OCI-LY7 (cell line): ENCODE measurements around the gene EP300. TPM values are rescaled to one million over a fixed set of nuclear protein-coding genes. Genes with fewer than 3 reads are reported as not detected.
A peak's percentile ranks its signal among the peaks of the same experiment; 100 is the strongest.

ENCODE experiments used
- BruUV-seq: library from RNA; stranded (reverse); fragments of 400-500 nt; replicated peaks from 2 replicates; lab custom pipeline; 2021; lab: Mats Ljungman, UMichigan
- CTCF ChIA-PET: fragments of 300-600 bp; sonication (Branson Sonifier 250); formaldehyde crosslinking; loops from one replicate; lab custom pipeline; 2022; ENCODE audit warnings: antibody characterized with exemption; ENCODE audit not compliant: unreplicated experiment; lab: Charles Lee
- POLR2A ChIA-PET: fragments of 300-600 bp; sonication (Branson Sonifier 250); formaldehyde crosslinking; loops from one replicate; lab custom pipeline; 2022; ENCODE audit warnings: antibody characterized with exemption; lab: Charles Lee
- DNase-seq: peaks from one replicate; pipeline ENCODE4 v3.0.0-alpha.2; 2015; ENCODE audit warnings: low spot score
- H2AFZ ChIP-seq: fragments of 200-600 bp; sonication (generic), shearing (Covaris generic); 2 replicates; pipeline ENCODE4 v1.6.1; 2014; ENCODE audit warnings: mild to moderate bottlenecking, antibody characterized with exemption, low read length, moderate library complexity
- H3K27ac ChIP-seq: fragments of 200-600 bp; sonication (generic); 2 replicates; pipeline ENCODE4 v1.5.1; 2014; ENCODE audit warnings: mixed run types, low read depth, mild to moderate bottlenecking, moderate library complexity, low read length, inconsistent platforms; ENCODE audit not compliant: poor library complexity, severe bottlenecking
- H3K36me3 ChIP-seq: fragments of 200-600 bp; sonication (generic); 2 replicates; pipeline ENCODE4 v1.6.1; 2014; ENCODE audit warnings: mild to moderate bottlenecking, antibody characterized with exemption, low read length, moderate library complexity, mixed read lengths; ENCODE audit not compliant: insufficient read depth
- H3K4me1 ChIP-seq: fragments of 200-600 bp; sonication (generic); 2 replicates; pipeline ENCODE4 v1.5.1; 2014; ENCODE audit warnings: mild to moderate bottlenecking, low read length; ENCODE audit not compliant: insufficient read depth, poor library complexity, severe bottlenecking
- H3K4me2 ChIP-seq: fragments of 200-600 bp; sonication (generic); 2 replicates; pipeline ENCODE4 v1.6.1; 2014; ENCODE audit warnings: mild to moderate bottlenecking, low read length
- H3K4me3 ChIP-seq: fragments of 200-600 bp; sonication (generic); 2 replicates; pipeline ENCODE4 v1.5.1; 2014; ENCODE audit warnings: mild to moderate bottlenecking, low read depth, low read length; ENCODE audit not compliant: poor library complexity, severe bottlenecking
- H3K79me2 ChIP-seq: fragments of 200-600 bp; sonication (generic); 2 replicates; pipeline ENCODE4 v1.6.1; 2016; ENCODE audit warnings: low read depth, mild to moderate bottlenecking, low read length, moderate library complexity, mixed read lengths; ENCODE audit not compliant: insufficient read depth
- H3K9me2 ChIP-seq: fragments of 200-600 bp; sonication (generic); 2 replicates; pipeline ENCODE4 v1.6.1; 2016; ENCODE audit warnings: mild to moderate bottlenecking, low read length, mixed read lengths; ENCODE audit not compliant: insufficient read depth
- H3K9me3 ChIP-seq: fragments of 200-600 bp; sonication (generic); 2 replicates; pipeline ENCODE4 v1.6.1; 2014; ENCODE audit warnings: mild to moderate bottlenecking, mixed run types, low read length, mixed read lengths
- H4K20me1 ChIP-seq: fragments of 200-600 bp; sonication (generic); 2 replicates; pipeline ENCODE4 v1.6.1; 2014; ENCODE audit warnings: mild to moderate bottlenecking, antibody characterized with exemption, low read length, moderate library complexity, mixed read lengths; ENCODE audit not compliant: insufficient read depth
- EZH2phosphoT487 ChIP-seq: fragments of 200-600 bp; sonication (generic); IDR thresholded peaks from 2 replicates; pipeline ENCODE4 v1.6.1; 2018; ENCODE audit warnings: low read depth, borderline replicate concordance, mild to moderate bottlenecking, mixed run types, antibody characterized with exemption, low read length, moderate library complexity, mixed read lengths
- intact Hi-C: fragments of 100-400 bp; cut with micrococcal nuclease; formaldehyde crosslinking; loops from one replicate; pipeline ENCODE4 v1.10.0; 2022; ENCODE audit not compliant: unreplicated experiment
- total RNA-seq, 2 experiments: library from RNA; depleted of rRNA in 1 of 2; stranded (reverse); fragments of >200 nt in 1 of 2; shearing (Covaris generic) in 1 of 2; gene quantifications; 2 replicates each; pipeline ENCODE4 v1.2.3, GENCODE V29; 2014 to 2022
- TF ChIP-seq, protein P1 (sequence below): fragments of 200-600 bp; sonication (generic); conservative IDR thresholded peaks from 2 replicates; pipeline ENCODE4 v1.5.1; 2014; ENCODE audit warnings: mild to moderate bottlenecking, antibody characterized with exemption, low read length, moderate library complexity, mixed read lengths

The EP300 gene
- total RNA-seq, 2 experiments from 2014 or later: 46.2 to 108 TPM

DNA sequence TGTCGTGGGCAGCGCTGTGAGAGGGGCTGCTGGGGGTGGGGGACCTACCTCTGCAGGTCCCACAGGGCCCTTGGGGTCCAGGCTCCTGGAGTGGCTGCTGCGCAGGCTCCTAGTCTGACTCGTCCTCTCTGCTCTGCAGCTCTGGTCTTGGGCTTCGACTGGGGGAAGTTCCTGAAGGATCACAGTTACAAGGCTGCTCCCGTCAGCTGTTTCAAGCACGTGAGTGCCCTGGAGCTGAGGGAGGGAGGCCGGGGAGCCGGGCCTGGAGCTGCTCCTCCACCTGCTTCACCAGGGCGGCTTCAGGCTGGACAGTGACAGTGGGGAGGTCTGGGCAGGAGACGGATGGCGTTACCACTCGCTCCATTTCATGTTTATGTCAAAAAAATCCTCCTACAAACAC lies 124.6 kb downstream of the EP300 start:
- TF ChIP-seq, protein P1, sequence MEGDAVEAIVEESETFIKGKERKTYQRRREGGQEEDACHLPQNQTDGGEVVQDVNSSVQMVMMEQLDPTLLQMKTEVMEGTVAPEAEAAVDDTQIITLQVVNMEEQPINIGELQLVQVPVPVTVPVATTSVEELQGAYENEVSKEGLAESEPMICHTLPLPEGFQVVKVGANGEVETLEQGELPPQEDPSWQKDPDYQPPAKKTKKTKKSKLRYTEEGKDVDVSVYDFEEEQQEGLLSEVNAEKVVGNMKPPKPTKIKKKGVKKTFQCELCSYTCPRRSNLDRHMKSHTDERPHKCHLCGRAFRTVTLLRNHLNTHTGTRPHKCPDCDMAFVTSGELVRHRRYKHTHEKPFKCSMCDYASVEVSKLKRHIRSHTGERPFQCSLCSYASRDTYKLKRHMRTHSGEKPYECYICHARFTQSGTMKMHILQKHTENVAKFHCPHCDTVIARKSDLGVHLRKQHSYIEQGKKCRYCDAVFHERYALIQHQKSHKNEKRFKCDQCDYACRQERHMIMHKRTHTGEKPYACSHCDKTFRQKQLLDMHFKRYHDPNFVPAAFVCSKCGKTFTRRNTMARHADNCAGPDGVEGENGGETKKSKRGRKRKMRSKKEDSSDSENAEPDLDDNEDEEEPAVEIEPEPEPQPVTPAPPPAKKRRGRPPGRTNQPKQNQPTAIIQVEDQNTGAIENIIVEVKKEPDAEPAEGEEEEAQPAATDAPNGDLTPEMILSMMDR: no peak
- no peak for TF ChIP-seq EZH2phosphoT487
- H3K36me3 ChIP-seq: peaks cover 54% of the 10 kb centered on the region
- intact Hi-C loops: no loop called here
- DNase-seq: no peak
- no peaks in the 10 kb centered on the region for H3K79me2 ChIP-seq
- H3K9me2 ChIP-seq: no peaks in the 10 kb centered on the region
- BruUV-seq: no TSS peak
- no peaks in the 10 kb centered on the region for H4K20me1 ChIP-seq
- H3K4me2 ChIP-seq: no peak overlapping the region
- no peaks in the 10 kb centered on the region for H3K9me3 ChIP-seq
- no peak overlapping the region for H2AFZ ChIP-seq
- ChIA-PET POLR2A (no interaction called here), CTCF (no interaction called here)
- H3K27ac ChIP-seq: no peak overlapping the region
- H3K4me3 ChIP-seq: no peak overlapping the region
- peaks cover 9% of the 10 kb centered on the region for H3K4me1 ChIP-seq

DNA sequence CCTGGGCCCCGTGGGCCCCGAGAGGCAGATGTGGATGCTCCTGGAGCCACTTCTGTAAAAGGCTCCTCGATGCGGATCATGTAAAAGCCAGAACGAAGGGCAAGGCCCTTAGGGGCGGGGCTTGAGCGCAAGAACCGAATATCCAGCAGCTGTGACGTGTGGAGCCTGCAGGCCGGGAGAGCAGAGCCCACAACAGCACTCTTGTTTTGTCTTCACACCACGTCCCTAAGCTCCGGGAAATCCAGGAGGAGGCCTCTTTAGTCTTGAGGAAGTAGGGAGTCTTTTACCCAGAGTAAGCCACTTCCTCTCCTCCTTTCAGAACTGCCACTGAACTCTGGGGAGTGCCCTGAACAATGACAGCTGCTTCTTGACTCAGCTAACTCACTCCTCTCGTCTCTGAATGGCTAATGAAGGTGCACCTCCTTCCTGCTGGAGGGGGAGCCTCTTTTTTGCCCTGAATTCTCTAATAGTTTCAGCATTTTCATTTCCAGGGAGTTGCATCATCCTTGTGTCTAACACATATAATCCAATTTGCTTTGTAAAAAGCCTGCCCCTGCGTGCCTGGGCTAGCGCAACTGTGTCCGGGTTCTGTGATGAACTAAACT lies 125.3 kb downstream of the EP300 start:
- no TSS peak for BruUV-seq
- TF ChIP-seq, protein P1: no peak
- no peak for TF ChIP-seq EZH2phosphoT487
- Histone ChIP-seq H2AFZ (no peak overlapping the region), H3K4me1 (peaks cover 9% of the 10 kb centered on the region), H3K9me2 (no peaks in the 10 kb centered on the region), H3K4me3 (no peak overlapping the region), H4K20me1 (no peaks in the 10 kb centered on the region), H3K9me3 (no peaks in the 10 kb centered on the region), H3K27ac (peak overlapping the region; percentile 17), H3K79me2 (no peaks in the 10 kb centered on the region), H3K4me2 (peak overlapping the region; percentile 10; the same call in 1 of the 2 replicates), H3K36me3 (peaks cover 54% of the 10 kb centered on the region; the same call in 1 of the 2 replicates)
- peak; percentile 48 for DNase-seq
- CTCF ChIA-PET: no interaction called here
- POLR2A ChIA-PET: no interaction called here
- intact Hi-C loops: no loop called here

DNA sequence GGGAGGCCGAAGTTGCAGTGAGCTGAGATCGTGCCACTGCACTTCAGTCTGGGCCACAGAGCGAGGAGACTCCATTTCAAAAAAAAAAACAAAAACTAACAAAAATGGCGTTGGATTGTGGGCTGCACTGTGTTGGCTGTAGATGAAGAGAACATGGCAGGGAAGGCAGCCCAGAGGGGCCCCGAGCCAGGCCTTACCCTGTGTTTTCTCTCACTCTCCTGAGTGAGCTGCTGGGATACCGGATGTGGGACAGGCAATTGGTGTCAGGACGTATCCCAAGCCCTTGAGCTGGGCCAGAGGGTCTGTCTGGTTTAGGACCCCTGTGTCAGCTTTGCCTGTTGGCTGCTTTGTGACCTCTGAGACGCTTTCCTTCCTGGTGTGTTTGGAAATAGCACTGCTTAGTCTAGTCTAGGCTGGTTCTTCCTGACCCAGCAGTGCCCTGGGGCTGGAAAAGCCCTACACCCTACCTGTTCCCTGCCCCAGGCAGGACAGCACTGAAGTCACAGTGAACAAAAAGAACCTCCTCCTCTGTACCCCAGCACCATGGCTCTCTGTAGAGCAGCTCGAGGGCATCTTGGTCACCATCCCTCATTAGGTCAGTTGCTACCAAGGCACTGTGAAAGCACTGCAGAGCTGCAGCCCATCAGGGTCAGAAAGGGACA lies 130.6 kb downstream of the EP300 start:
- POLR2A ChIA-PET: interaction anchor here (0.6 kb wide), 1 partner anchor 389 kb away, joined by 3 read pairs; no protein-coding TSS in a partner anchor
- Histone ChIP-seq H2AFZ (no peak overlapping the region), H3K9me2 (no peaks in the 10 kb centered on the region), H3K9me3 (no peaks in the 10 kb centered on the region), H3K27ac (no peak overlapping the region), H3K36me3 (peaks cover 68% of the 10 kb centered on the region; the same call in 1 of the 2 replicates), H3K4me1 (peaks cover under 1% of the 10 kb centered on the region), H3K79me2 (no peaks in the 10 kb centered on the region), H3K4me2 (no peak overlapping the region), H4K20me1 (no peaks in the 10 kb centered on the region), H3K4me3 (no peak overlapping the region)
- intact Hi-C loops: no loop called here
- BruUV-seq: no TSS peak
- CTCF ChIA-PET: no interaction called here
- TF ChIP-seq EZH2phosphoT487: no peak
- TF ChIP-seq, protein P1: no peak
- no peak for DNase-seq
